GM23338 (cell line): ENCODE data around the gene CAPN7. TPM values are rescaled to one million over a fixed set of nuclear protein-coding genes. Genes with fewer than 3 reads are reported as not detected.

Source experiments
- ATAC-seq: fragments of 200-7000 bp; cut with Tn5 transposase; 3 replicates; pipeline ENCODE4 v1.9.1; 2020
- DNase-seq: peaks from one replicate; pipeline ENCODE4 v3.0.0-alpha.2; 2015; ENCODE audit warnings: low spot score
- H2AFZ ChIP-seq: fragments of 200-600 bp; sonication (generic); 2 replicates; pipeline ENCODE4 v1.8.0; 2016; ENCODE audit warnings: antibody characterized with exemption, mild to moderate bottlenecking, moderate library complexity
- H3F3A ChIP-seq: fragments of 200-600 bp; sonication (generic); replicated peaks from 2 replicates; pipeline ENCODE4 v1.8.0; 2017; ENCODE audit warnings: antibody characterized with exemption, mixed run types, low read depth
- H3K27ac ChIP-seq: fragments of 200-600 bp; sonication (generic); 2 replicates; pipeline ENCODE4 v1.6.1; 2016; ENCODE audit warnings: low read depth
- H3K27me3 ChIP-seq: fragments of 200-600 bp; sonication (generic); 2 replicates; pipeline ENCODE4 v1.8.0; 2016; ENCODE audit warnings: mild to moderate bottlenecking, mixed run types, moderate library complexity; ENCODE audit not compliant: insufficient read depth
- H3K36me3 ChIP-seq: fragments of 200-600 bp; sonication (generic); 2 replicates; pipeline ENCODE4 v1.8.0; 2016; ENCODE audit warnings: mild to moderate bottlenecking; ENCODE audit not compliant: insufficient read depth
- H3K4me1 ChIP-seq: fragments of 200-600 bp; sonication (generic); 2 replicates; pipeline ENCODE4 v1.8.0; 2016; ENCODE audit warnings: mild to moderate bottlenecking, moderate library complexity; ENCODE audit not compliant: insufficient read depth
- H3K4me2 ChIP-seq: fragments of 200-600 bp; sonication (generic); 2 replicates; pipeline ENCODE4 v1.7.1; 2017; ENCODE audit warnings: mixed run types
- H3K4me3 ChIP-seq: fragments of 200-600 bp; sonication (generic); 2 replicates; pipeline ENCODE4 v1.6.1; 2016; ENCODE audit warnings: mixed run types
- H3K79me2 ChIP-seq: fragments of 200-600 bp; sonication (generic); replicated peaks from 2 replicates; pipeline ENCODE4 v1.8.0; 2017; ENCODE audit warnings: mild to moderate bottlenecking; ENCODE audit not compliant: insufficient read depth
- H3K9me2 ChIP-seq: fragments of 200-600 bp; sonication (generic); 2 replicates; pipeline ENCODE4 v1.8.0; 2017; ENCODE audit not compliant: insufficient read depth
- H4K20me1 ChIP-seq: fragments of 200-600 bp; sonication (generic); replicated peaks from 2 replicates; pipeline ENCODE4 v1.8.0; 2017; ENCODE audit warnings: mild to moderate bottlenecking; ENCODE audit not compliant: insufficient read depth
- H3K27ac Mint-ChIP-seq: 2 replicates; pipeline ENCODE4 v1.8.0; 2020; ENCODE audit warnings: inconsistent platforms, mild to moderate bottlenecking, moderate library complexity, mixed read lengths
- H3K27me3 Mint-ChIP-seq: 3 replicates; pipeline ENCODE4 v1.8.0; 2022; ENCODE audit warnings: low read depth, mild to moderate bottlenecking, moderate library complexity, mixed read lengths, inconsistent platforms; ENCODE audit not compliant: insufficient read depth, poor library complexity
- H3K36me3 Mint-ChIP-seq: 3 replicates; pipeline ENCODE4 v1.8.0; 2021; ENCODE audit warnings: low read depth, mild to moderate bottlenecking, inconsistent platforms, moderate library complexity, mixed read lengths
- H3K4me1 Mint-ChIP-seq: 3 replicates; pipeline ENCODE4 v1.8.0; 2020; ENCODE audit warnings: mild to moderate bottlenecking, inconsistent platforms, mixed read lengths
- H3K4me3 Mint-ChIP-seq: 3 replicates; pipeline ENCODE4 v1.8.0; 2021; ENCODE audit warnings: moderate library complexity, mild to moderate bottlenecking, inconsistent platforms, mixed read lengths
- H3K9me3 Mint-ChIP-seq: 3 replicates; pipeline ENCODE4 v1.8.0; 2020; ENCODE audit warnings: moderate library complexity, mild to moderate bottlenecking, inconsistent platforms, mixed read lengths
- CREB1 ChIP-seq: fragments of 250-450 bp; sonication (Bioruptor Pico); IDR thresholded peaks from 2 replicates; pipeline ENCODE4 v1.5.0; 2020; ENCODE audit warnings: low read depth, mild to moderate bottlenecking, moderate library complexity
- CTCF ChIP-seq, 2 experiments: fragments of 200-600 bp in 1 of 2; sonication (generic) in 1 of 2; conservative IDR thresholded peaks; 2 replicates each; pipeline versions ENCODE4 v1.5.1 to v1.6.1; 2016 to 2017; ENCODE audit warnings: antibody characterized with exemption in 2 of 2, low read depth in 2 of 2, mild to moderate bottlenecking in 2 of 2, moderate library complexity in 1 of 2
- ETS1 ChIP-seq: IDR thresholded peaks from 2 replicates; pipeline ENCODE4 v1.6.1; 2016; ENCODE audit warnings: antibody characterized with exemption
- EZH2 ChIP-seq: fragments of 200-600 bp; sonication (generic); IDR thresholded peaks from one replicate; pipeline ENCODE4 v1.8.0; 2017; ENCODE audit warnings: antibody characterized with exemption, mild to moderate bottlenecking, low read depth; ENCODE audit not compliant: unreplicated experiment
- EZH2phosphoT487 ChIP-seq: fragments of 200-600 bp; sonication (generic); IDR thresholded peaks from one replicate; pipeline ENCODE4 v1.8.1; 2018; ENCODE audit warnings: antibody characterized with exemption; ENCODE audit not compliant: unreplicated experiment
- JUNB ChIP-seq: IDR thresholded peaks from one replicate; pipeline ENCODE4 v1.6.1; 2016; ENCODE audit warnings: antibody characterized with exemption; ENCODE audit not compliant: unreplicated experiment
- NANOG ChIP-seq: IDR thresholded peaks from 2 replicates; pipeline ENCODE4 v1.6.1; 2016; ENCODE audit warnings: antibody characterized with exemption, borderline replicate concordance
- POLR2AphosphoS5 ChIP-seq: IDR thresholded peaks from 2 replicates; pipeline ENCODE4 v1.6.1; 2016; ENCODE audit warnings: antibody characterized with exemption, low read depth
- STAT1 ChIP-seq: IDR thresholded peaks from one replicate; pipeline ENCODE4 v1.6.1; 2016; ENCODE audit warnings: antibody characterized with exemption; ENCODE audit not compliant: unreplicated experiment
- ZNF114 ChIP-seq: fragments of 250-450 bp; sonication (Bioruptor Pico); IDR thresholded peaks from 2 replicates; pipeline ENCODE4 v1.5.0; 2020; ENCODE audit warnings: mild to moderate bottlenecking, moderate library complexity
- ZNF331 ChIP-seq: fragments of 250-450 bp; sonication (Bioruptor Pico); IDR thresholded peaks from 2 replicates; pipeline ENCODE4 v1.5.0; 2020; ENCODE audit warnings: low read depth, mild to moderate bottlenecking, moderate library complexity
- ZNF462 ChIP-seq: fragments of 250-450 bp; sonication (Bioruptor Pico); IDR thresholded peaks from 2 replicates; pipeline ENCODE4 v1.5.0; 2020; ENCODE audit warnings: mild to moderate bottlenecking, moderate library complexity
- polyA plus RNA-seq: library from polyadenylated mRNA; unstranded; fragments of >200 nt; fragmentation: Nextera tagmentation; extraction: Ambion mirVana; gene quantifications from 2 replicates; pipeline ENCODE4 v1.2.1, GENCODE V29; 2016
- total RNA-seq: library from RNA; depleted of rRNA; stranded (reverse); fragments of >200 nt; shearing (Covaris generic); gene quantifications from 2 replicates; pipeline ENCODE4 v1.2.3, GENCODE V29; 2014
- TF ChIP-seq, protein P1 (sequence below): IDR thresholded peaks from one replicate; pipeline ENCODE4 v1.6.1; 2018; ENCODE audit warnings: antibody characterized with exemption; ENCODE audit not compliant: unreplicated experiment

CAPN7 gene
- total and polyA plus RNA-seq, 2 experiments from 2014 or later, result 9.9 to 18.1 TPM

DNA sequence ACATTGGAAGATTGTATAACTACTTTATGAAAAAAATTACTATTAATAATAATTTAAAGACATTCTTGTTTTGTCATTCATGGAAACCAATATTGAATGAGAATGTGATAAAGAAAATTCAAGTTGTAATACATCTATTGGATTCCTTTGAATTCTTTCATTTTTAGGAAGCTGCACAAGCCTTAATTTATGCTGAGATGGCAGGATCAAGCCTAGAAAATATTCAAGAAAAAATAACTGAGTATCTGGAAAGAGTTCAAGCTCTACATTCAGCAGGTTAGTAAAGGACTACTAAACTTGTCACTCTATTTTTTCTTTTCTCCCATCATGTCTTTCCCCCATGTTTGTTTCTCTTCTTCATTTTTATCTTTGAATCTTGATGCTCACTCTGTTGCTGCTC, 5.9 kb downstream of the CAPN7 start:
- Histone ChIP-seq H3K9me2 (no peaks in the 10 kb centered on the region), H3K36me3 (peaks cover 4% of the 10 kb centered on the region; the same call in 1 of the 2 replicates)
- H3K4me1 Mint-ChIP-seq, result peaks cover 4% of the 10 kb centered on the region; the same call in 2 of the 3 replicates

More for the DNA sequence above, 5.9 kb downstream of the CAPN7 start:
- Mint-ChIP-seq H3K27ac (no peak overlapping the region), H3K9me3 (no peaks in the 10 kb centered on the region), H3K4me3 (no peak overlapping the region), H3K27me3 (no peaks in the 10 kb centered on the region), H3K36me3 (peaks cover 8% of the 10 kb centered on the region; the same call in 2 of the 3 replicates)
- no peak overlapping the region for H3K4me3 ChIP-seq
- H3K4me2 ChIP-seq, result no peak overlapping the region
- no peaks in the 10 kb centered on the region for H3K27me3 ChIP-seq
- TF ChIP-seq POLR2AphosphoS5, result no peak
- TF ChIP-seq, protein P1, sequence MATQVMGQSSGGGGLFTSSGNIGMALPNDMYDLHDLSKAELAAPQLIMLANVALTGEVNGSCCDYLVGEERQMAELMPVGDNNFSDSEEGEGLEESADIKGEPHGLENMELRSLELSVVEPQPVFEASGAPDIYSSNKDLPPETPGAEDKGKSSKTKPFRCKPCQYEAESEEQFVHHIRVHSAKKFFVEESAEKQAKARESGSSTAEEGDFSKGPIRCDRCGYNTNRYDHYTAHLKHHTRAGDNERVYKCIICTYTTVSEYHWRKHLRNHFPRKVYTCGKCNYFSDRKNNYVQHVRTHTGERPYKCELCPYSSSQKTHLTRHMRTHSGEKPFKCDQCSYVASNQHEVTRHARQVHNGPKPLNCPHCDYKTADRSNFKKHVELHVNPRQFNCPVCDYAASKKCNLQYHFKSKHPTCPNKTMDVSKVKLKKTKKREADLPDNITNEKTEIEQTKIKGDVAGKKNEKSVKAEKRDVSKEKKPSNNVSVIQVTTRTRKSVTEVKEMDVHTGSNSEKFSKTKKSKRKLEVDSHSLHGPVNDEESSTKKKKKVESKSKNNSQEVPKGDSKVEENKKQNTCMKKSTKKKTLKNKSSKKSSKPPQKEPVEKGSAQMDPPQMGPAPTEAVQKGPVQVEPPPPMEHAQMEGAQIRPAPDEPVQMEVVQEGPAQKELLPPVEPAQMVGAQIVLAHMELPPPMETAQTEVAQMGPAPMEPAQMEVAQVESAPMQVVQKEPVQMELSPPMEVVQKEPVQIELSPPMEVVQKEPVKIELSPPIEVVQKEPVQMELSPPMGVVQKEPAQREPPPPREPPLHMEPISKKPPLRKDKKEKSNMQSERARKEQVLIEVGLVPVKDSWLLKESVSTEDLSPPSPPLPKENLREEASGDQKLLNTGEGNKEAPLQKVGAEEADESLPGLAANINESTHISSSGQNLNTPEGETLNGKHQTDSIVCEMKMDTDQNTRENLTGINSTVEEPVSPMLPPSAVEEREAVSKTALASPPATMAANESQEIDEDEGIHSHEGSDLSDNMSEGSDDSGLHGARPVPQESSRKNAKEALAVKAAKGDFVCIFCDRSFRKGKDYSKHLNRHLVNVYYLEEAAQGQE, result no peak
- TF ChIP-seq JUNB, result no peak
- no peak for TF ChIP-seq CREB1
- no peak for TF ChIP-seq STAT1
- no peak for TF ChIP-seq EZH2
- TF ChIP-seq CTCF (conservative IDR thresholded peaks at IDR 0.05; ENCODE audit: low read depth in 2 of 2), result no peak
- no peak for TF ChIP-seq ETS1
- no peak for TF ChIP-seq EZH2phosphoT487
- no peak for TF ChIP-seq ZNF114 (CRISPR knock-in tag)
- no peak for TF ChIP-seq ZNF462 (CRISPR knock-in tag)
- no peak for TF ChIP-seq ZNF331 (CRISPR knock-in tag)
- TF ChIP-seq NANOG, result no peak
- ATAC-seq (no peak), DNase-seq (no peak)
- no peak overlapping the region for H3K27ac ChIP-seq
- no peaks in the 10 kb centered on the region for H3F3A ChIP-seq
- H3K79me2 ChIP-seq, result peaks cover 28% of the 10 kb centered on the region
- no peaks in the 10 kb centered on the region; the same call in 1 of the 2 replicates for H4K20me1 ChIP-seq
- no peaks in the 10 kb centered on the region for H3K4me1 ChIP-seq
- no peak overlapping the region for H2AFZ ChIP-seq
